HG03378 (cell line): ENCODE data around the gene CCN2.

ENCODE experiments used
- ATAC-seq: cut with Tn5 transposase; IDR thresholded peaks from one replicate; pipeline ENCODE4 v1.9.1; 2021; ENCODE audit warnings: mild to moderate bottlenecking, moderate library complexity; ENCODE audit not compliant: unreplicated experiment

The CCN2 gene

DNA sequence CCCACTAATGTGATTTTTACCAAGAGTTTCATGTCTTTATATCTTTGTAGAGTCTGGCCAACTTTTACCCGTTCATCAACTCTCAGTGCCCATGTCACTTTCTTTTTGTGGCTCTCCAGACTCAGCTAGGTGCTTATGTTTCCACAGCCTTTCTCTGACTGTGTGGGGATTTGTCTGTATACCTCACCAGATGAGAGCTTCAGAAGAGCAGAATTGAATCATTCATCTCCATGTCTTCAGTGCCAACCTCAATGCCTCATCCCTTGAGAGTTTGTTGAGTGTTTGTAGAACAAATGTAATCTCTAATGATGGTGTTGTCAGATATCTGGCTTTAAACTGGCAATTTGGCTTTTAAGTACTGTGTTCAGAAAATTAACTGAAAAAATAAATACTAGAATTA lies 16.8 kb upstream of the CCN2 start:
- no peak for ATAC-seq

DNA sequence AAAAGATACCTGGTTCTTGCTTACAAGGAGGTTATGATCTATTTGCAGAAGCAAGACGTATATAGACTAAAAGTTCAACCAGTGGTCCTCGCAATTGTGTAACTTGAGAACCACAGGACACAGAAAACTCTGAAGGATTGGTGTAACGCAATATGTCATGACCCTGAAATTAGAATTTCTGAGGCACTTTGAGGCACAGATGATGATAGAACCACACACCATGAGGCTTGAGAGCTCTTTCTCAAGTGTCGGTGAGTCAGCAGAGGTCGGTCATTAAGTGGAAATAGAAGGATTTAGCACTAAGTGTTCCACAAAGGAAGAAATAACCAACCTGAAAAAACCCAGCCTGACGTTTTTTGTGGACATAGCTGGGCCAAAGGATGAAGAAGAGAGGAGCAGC lies 15.3 kb upstream of the CCN2 start:
- ATAC-seq, result no peak

DNA sequence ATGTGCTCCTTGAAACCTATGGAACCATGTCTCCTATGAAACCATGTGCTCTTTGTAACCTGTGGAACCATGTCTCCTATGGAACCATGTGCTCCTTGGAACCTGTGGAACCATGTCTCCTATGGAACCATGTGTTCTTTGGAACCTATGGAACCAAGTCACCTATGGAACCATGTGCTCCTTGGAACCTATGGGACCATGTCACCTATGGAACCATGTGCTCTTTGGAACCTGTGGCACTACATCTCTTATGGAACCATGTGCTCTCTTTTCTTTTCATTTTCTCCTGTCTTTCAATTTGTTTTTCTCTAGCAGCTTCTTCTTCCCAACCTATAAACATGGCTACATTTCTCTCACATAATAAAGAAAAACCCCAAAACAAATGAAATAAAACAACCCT lies 11.9 kb upstream of the CCN2 start:
- no peak for ATAC-seq

DNA sequence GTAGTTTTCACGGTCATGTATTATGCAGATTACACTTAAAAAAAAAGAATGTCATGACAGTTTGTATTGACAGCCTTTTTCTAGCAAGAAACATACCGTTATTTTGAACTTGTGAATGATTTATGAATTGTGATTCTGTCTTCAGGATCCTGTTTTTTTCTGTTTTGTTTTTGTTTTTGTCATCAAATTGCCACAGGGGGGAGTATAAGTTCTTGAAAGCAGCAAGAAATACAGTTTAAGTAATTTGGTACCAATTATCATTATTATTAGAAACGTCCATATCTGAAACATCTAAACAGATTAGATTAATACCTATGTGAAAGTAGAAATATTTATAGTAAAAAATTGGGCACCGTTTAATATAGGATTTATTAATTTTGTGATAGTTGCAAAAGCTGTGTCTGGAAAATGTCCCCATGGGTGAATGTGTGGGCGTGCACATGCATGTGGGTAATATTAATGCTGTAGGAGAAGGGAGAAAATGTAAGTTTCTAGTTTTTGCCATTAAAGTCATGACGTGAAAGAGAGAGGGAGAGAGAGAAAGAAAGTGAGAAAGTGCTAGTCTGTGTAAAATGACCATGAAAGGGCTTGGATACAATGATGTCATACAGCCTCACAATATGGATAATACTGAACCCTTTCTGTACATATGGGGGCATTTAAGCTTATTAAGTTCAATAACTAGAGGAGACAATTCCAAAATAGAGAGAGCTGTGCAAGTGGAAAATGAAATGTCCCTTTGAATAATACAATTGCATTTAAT lies 9.4 kb upstream of the CCN2 start:
- ATAC-seq, result no peak

DNA sequence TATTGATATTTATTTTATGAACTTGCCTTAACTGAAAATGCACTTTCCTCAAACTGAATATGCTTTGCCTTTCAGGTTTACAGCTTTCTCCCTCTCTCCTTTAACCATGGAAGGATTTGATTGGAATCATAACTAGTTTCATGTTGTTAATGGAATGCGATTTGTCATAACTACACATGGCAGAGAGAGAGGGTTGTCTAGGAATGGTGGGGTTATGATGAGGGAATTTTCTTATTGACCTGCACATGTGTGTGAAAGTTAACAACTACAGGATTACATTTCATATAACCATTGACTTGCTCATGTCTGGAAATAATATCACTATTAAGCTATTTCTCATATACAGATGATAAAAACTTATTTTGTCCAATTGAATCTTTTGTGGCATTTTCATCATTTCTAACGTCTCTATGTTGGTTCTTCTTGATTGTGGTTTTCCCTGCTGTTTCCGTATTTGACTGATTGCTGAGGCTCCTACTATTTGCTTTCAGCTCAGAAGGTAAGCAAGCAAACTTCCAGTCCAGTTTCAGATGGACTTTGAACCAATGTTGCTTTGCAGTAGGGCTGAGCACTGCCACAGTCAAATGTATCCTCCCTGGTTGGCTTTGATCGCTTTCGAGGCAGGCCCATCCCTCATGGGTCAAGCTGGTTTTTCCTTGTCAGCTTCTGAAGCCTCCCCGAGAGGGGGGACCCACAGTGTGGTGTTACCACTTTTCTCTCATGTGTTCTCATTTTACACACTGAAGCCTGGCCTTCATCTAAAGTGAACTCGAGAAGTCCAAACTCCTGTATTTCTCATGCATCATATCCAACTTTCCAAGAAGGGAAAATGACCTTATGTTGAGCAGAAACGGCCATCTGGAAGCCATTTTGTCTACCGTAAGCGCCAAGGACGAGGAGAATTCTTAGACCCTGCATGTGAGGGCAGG lies 7.6 kb upstream of the CCN2 start:
- ATAC-seq, result no peak

DNA sequence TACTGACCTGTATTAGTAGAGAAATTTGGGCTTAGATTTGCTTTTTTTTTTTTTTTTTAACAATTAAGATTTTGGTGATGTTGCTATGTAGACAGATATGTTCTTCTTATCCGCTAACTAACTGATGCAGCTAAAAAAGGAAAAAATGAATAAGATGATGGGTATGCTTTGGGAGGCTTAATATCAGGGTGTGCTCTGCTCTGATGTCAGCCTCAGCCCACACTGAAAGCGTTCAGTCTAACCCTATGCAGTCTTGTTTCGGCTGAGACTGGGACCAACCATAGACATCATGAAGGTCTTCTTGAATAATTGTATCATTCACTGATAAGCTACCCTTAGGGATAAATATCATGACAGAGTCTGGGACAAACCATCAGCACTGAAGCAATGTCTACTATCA lies 6.9 kb upstream of the CCN2 start:
- no peak for ATAC-seq

DNA sequence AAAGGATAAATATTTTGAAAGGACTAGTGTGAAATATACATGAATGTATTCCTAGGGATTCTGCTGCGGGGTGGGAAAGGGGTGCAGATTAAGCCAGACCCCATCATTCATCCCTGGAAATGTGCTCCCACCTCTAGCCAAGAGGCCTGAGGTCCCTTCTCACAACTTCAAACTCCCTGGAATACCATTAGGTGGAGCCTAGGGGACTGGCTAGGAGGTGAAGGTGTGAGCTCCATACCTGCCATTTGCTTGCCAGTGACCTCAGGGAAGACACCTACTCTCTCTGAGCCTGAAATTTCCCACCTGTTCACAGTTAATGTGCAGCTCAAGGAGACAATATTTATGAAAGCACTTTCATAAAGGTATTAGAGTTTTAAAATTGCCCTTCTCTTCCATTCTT lies 4.7 kb upstream of the CCN2 start:
- ATAC-seq, result no peak

DNA sequence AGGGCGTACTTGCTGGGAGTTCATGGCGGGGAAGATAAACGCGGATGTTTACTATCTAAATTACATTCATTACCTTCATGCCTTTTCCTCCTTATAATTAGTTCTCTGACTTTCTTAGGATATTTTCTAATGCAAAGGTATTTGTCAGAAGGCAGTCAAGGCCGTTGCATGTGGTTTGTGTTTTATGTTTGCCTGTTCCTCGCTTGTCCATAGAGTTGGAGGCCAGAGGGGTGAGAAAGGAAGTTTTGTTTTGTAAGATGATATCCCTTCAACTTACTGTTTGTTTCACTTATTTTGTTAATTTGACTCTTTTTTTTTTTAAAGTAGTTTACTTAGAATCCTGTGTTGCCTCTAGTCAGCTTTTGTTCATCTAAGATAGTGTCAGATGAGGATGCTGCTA lies 4.0 kb upstream of the CCN2 start:
- no peak for ATAC-seq

DNA sequence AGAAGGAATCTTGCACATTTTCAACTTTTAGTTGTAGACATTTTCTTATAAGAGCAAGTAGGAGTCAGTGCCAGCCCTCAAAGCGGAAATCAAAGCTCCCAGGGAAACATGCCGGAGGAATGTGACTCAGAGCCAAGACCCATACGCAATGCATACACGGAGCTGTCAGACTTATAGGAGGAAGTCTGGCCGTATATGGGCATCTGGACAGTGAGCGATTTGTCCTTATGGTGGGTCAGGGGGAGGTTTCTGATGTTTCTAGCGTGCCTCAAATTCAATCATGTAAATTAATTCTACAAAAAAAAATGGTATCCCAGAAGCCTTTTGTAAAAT lies 3.6 kb upstream of the CCN2 start:
- ATAC-seq, result no peak

DNA sequence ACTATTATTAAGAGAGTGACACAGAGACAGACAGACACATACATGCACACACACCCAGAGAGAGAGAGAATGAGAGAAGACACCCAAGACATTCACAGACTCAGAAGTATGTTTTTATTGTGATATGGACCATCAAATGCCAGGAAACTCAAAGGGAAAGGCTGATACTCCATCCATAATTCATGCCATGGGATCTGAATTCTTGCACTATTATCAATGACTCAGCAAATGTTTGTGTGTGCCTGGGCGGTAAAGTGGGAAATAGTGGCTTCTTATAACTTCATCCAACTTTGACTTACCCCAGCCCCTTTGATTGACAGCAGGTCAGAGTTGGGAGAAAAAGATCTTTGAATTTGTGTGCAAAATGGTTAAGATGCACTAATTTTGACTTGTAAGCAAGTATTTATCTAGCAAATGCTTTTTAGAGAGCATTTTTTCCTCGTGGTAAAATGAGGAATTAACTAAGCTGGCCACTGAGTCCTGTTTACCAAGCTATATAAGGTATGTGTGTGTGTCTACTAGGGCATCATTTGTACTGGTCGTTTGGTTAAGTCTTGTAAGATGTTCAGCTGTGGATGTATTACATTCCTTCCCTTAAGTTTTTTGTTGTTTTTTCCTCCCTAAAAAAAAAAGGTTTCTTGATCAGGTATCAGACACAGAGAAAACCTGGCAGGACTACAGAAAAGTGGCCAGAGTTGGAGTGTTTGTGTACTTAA lies 3.0 kb upstream of the CCN2 start:
- no peak for ATAC-seq

DNA sequence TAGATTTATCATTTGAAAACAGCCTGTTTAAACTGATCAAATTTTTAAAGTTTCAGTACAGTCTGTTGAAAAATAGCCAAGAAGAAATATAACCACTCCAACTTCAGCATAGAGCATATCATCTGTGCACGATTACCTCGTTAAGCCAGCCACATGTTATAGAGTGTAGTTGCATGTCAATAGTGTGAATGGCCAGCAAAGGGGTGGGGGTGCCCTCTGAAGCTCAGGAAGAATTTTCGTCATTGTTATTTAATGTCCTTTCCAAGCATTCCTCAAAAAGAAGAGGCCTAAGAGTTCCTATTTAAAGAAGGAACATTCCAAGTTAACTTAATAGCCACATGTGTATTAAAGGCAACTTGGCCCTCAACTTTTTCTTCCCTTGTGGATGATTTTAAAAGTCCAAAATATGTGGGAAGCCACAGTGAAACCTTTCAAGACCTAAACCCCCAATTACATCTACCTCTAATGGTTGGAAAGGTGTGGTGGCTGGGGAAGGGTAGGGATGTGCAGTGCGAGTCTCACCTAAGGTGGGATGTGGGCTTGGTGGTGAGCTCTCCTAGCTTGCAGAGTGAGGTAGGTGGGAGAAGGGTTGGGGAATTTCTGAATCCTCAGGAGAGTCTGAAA lies 1.8 kb upstream of the CCN2 start:
- no peak for ATAC-seq

DNA sequence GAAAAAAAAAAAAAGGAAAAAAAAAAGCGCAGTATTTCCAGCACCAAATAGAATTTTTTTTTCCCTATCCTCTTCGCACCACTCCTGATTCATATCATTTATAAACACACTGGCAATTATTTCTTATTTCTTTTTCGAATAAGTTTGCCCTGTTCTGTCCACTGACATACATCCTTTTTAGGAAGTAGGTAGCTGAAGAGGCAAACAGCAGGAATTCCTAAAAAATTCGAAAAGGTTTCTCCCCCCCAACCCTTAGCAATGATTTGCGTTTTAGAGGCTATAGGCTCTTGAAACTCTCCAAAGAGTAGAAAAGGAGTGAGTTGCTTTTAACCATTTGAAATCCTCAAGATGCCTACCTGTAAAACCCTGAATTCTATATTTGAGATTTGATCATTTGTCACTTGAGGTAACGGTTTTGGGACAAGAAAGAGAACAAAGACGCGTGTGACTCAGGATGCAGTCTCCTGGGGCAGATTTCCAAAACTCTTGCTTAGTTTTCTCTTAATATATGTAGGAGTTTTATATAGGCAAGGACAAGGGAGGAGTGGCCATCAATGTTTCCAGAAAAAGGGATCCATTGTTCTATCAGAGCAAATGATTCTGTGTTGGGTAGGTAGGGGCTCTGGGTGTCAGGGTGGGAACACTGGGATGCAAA lies 531 bp upstream of the CCN2 start:
- ATAC-seq, result no peak

DNA sequence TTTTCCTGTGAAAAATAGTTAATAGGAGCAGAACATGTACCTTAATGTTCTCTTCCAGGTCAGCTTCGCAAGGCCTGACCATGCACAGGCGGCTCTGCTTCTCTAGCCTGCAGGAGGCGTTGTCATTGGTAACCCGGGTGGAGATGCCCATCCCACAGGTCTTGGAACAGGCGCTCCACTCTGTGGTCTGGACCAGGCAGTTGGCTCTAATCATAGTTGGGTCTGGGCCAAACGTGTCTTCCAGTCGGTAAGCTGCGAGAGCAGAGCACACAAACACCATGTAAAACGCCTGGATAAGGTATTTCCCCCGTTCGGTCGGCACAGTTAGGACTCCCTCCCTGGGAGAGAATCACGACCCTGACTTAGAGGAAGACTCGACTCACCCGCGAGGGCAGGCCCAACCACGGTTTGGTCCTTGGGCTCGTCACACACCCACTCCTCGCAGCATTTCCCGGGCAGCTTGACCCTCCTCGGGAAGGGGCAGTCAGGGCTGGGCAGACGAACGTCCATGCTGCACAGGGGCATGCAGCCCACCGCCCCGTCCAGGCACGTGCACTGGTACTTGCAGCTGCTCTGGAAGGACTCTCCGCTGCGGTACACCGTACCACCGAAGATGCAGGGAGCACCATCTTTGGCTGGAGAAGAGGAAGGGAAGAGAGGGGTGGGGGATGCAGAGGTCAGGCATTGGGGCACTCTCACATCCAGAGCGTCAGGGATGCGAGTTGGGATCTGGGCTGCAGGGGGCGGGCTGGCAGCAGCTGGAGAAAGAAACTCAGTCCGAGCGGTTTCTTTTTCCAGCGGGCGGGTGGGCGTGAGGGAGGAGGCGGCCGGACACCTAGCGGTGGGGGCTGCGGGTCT lies 1.0 kb downstream of the CCN2 start:
- no peak for ATAC-seq

DNA sequence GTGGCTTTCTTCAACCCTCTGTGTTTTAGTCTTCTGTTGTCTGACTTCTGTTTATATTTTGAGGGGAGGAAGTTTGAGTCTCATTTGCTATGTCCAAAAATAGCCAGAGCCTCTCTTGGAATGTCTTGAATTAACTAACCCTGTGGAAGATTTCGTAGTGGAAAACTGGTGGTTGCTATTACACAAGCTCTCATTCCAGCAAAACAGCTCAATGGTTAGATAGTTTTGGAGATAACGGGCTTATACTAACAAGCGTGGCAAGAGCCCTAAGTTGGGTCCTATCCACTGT lies 1.6 kb downstream of the CCN2 start:
- no peak for ATAC-seq

DNA sequence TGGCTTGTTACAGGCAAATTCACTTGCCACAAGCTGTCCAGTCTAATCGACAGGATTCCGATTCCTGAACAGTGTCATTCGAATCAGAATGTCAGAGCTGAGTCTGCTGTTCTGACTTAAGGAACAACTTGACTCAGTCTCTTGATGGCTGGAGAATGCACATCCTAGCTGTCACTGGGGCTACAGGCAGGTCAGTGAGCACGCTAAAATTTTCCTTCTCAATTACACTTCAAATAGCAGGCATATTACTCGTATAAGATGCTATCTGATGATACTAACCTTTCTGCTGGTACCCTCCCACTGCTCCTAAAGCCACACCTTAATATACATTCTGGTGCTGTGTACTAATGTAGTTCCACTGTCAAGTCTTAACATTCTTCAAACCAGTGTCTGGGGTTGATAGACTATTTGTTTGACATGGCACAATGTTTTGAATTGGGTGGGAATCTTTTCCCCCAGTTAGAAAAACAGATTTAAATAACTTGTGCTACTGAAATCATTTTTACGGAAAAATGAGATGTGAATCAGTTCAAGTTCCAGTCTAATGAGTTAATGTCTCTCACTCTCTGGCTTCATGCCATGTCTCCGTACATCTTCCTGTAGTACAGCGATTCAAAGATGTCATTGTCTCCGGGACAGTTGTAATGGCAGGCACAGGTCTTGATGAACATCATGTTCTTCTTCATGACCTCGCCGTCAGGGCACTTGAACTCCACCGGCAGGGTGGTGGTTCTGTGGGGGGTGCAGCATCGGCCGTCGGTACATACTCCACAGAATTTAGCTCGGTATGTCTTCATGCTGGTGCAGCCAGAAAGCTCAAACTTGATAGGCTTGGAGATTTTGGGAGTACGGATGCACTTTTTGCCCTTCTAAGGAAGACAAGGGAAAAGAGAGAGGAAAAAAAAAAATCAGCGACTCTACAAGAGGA lies 2.2 kb downstream of the CCN2 start:
- no peak for ATAC-seq

DNA sequence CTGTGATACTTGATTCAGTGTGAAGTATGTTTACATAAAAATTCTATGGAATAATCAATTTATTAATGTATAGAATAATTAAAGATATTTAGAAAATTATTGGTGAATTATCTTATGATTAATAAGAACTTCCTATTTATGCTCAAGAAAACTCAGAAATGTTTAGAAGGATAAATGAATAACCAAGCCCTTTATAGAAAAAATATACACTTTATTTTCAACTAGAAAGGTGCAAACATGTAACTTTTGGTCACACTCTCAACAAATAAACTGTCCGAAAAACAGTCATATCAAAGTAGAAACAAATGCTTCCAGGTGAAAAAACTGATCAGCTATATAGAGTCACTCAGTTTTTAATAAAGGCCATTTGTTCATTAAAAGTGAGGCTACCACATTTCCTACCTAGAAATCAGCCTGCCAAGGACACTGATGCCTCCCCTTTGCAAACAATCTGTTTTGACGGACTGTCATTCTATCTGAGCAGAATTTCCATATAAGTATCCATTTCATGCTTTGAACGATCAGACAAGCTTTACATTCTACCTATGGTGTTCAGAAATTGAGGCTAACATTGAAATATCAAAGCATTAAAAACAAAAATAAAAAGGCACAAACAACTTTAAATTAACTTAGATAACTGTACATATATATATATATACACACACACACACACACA lies 3.0 kb downstream of the CCN2 start:
- ATAC-seq, result no peak

DNA sequence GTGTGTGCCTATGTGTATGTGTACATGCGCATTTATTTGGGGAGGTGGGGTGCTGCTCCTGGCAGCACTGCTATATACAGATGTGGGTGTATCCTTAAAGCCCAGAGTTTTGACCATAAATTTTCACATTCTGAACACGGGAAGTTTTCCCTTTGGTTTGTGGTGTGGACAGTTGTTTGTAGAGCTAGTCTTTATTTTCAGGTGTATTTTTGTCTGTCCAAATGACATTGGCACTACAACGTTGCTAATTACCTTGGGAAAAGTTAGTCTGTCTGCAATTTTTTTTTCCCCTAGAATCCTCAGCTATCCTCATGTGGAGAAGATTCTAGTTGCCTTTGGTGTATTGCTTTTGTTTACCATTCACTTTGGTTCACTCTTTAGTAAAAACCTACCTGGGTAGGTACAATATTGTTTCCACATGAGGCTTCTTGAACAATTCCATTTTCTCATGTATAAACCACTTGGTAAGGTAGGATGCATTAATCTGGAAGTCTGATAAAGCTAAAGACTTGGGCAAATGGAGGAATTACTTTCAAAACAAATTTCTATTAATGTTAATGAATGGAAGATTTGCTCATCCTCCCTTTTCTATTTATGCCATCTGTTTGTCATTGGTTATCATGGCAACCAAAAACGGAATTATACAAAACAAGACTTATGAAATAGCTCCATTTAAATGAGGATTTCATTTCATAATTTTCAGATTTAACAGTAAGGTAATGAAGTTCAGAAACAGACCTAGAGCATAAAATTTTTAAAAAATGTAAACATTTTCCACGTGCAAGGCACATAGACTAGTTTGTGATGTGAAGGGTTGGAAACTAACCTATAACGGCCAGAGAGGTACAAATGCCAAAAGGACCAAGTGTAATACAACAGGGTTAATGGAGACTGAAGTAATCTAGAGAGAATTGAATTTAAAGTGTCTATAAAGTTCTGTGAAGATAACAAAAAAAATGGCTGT lies 3.9 kb downstream of the CCN2 start:
- ATAC-seq, result no peak
